C4-2B (cell line): ENCODE measurements around the gene SLC7A10.
A peak's percentile ranks its signal among the peaks of the same experiment; 100 is the strongest.

Source experiments
- H3K27ac ChIP-seq: fragments of 450-650 bp; 2 replicates; pipeline ENCODE4 v1.5.1; 2017
- CTCF ChIP-seq: fragments of 450-650 bp; conservative IDR thresholded peaks from 2 replicates; pipeline ENCODE4 v1.5.1; 2017; ENCODE audit warnings: mild to moderate bottlenecking
- ZFX ChIP-seq: fragments of 450-650 bp; IDR thresholded peaks from 2 replicates; pipeline ENCODE4 v1.6.1; 2017

The SLC7A10 gene

GRCh38 chr19:33248553-33248953 lies 22.9 kb upstream of the SLC7A10 start:
- TF ChIP-seq CTCF (no peak), ZFX (no peak)
- no peak overlapping the region for H3K27ac ChIP-seq

DNA sequence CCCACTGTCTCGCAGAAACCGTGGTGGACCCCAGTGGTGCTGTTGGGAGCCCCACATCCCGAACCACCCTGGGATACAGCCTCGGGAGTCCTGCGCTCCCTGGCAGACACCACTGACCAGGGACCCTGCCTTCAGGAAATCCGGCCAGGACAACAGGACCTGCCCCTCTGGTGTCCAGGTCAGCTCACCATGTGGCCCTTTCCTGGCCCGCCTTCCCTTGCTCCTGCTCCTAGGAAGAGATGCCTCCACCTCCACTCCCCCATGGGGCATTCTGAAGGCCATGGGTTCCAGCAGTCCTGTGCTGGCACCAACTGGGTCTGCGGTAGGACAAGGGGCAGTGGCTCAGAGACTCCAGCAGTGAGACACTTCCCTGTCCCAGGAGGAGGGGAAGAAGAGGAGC lies 22.5 kb upstream of the SLC7A10 start:
- H3K27ac ChIP-seq, result no peak overlapping the region
- TF ChIP-seq CTCF (no peak), ZFX (no peak)

DNA sequence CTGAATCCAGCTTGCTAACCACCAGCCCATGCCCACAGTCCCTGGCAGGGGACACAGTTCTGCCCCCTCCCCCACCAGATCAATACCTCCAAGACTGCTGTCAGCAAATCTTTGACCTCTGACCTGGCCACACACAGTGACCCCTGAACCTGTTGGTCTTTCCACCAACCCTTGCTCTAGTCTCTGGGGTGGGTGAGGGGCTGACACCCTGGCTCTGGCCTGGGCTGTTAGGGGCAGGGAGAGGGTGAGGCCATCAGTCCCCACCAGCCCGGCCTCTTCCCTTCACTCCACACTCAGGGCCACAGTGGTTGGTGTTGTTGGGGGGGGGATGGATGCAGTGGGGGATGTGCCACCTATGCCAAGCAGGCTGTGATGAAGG lies 21.8 kb upstream of the SLC7A10 start:
- H3K27ac ChIP-seq, result no peak overlapping the region
- TF ChIP-seq ZFX (no peak), CTCF (no peak)

DNA sequence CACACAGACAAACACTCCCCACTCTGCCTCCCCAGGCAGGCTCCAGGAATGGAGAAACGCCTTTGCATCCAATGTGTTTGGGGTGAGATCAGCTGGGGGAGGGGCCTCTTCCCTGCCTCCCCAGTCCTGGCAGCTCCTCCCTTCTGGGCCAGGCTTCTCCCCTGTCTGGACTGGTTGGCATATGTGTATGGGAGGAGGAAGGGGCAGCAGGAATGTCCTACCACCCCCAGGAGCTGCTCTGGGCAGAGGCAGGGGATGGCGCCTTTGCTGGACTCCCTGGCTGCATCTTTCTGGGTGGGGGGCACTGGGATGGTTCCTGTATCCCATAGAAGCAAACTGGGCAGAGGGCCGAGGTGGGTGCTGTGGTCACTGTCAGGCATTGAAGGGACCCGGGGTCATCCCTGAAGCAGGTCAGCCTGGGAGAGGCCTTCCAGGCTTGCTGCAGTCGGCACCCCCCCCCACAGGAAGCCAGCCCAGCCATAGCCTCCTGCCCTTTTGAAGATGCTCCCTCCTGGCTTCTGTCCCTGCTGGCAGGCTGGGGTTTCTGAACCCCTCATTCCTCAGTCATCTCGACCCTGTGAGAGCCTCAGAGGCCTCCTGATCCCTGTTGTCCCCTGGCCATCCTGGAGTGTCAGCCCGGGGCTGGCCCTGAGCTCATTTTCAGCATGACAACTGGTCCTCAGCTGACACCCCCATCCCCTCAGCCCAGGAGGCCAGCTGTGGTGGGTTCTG lies 21.2 kb upstream of the SLC7A10 start:
- TF ChIP-seq ZFX (no peak), CTCF (no peak)
- no peak overlapping the region for H3K27ac ChIP-seq

DNA sequence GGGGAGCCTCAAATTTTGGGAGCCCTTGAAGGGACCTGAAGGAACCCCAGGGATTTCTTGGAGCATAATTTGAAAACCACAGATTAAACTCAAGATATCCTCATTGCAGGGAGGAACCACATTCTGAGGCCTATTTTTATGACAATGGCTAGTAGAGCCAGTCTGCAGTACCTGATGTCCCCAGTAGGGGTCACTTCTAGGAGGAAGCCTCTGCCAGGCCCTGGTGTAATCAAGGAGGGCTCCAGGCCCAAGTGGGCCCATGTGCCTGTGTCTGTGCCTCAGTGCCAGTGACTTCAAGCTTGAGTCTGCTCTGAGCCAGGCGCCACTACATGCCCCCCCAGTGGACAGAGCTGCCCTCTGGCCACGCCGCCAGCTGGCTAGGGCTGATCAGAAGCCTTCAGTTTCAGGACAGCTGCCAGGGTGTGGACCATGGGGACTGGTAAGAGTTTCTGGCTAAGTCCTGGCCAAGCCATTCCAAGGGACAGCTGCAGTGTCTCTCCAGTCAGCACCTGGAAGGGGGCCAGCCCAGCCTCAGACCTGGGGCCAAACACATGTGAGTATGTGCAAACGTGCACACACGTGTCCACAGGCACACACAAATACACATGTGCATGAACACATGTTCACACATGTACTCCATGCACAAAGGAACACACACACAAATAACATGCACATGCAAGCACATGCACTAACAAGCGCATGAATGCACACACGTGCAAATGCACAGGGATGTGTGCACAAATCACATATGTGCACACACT lies 20.5 kb upstream of the SLC7A10 start:
- no peak overlapping the region for H3K27ac ChIP-seq
- peak; percentile 79 for TF ChIP-seq CTCF
- TF ChIP-seq ZFX, result no peak

DNA sequence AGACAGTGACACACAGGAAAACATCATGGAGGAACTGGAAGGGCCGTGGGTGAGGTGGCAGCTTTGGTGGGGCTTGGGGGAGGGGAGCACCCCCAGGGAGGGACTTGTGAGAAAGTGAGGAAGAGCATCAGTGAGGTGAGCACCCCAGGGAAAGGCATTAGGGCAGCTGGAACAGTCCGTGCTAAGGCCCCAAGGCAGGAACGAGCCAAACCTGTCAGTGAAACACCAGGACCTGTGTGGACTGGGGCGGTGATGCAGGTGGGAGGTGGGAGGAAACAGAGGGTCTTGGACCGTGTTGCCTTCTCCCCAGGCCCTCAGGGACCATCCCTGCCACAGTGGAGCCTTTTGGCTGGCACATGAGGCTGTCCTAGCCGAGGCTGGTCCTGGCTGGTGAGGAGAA lies 17.3 kb upstream of the SLC7A10 start:
- H3K27ac ChIP-seq, result no peak overlapping the region
- no peak for TF ChIP-seq CTCF
- TF ChIP-seq ZFX, result no peak

DNA sequence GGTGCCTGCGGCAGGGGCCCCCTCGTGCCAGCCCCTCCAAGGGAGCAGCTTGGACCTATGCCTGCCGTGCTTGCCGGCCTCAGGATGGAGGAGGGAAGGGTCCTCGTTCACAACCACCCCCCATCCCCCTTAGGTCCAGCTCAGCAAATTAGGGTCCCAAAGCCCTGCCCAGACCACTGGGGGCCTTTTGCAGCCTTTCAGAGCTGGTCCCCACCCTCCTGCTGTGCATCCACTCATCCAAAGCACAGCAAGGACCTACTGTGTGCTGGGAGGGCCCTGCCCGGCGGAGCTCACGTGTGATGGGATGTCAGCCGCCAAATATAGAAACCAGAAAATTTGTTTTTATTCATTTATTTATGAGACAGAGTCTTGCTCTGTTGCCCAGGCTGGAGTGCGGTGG lies 16.5 kb upstream of the SLC7A10 start:
- H3K27ac ChIP-seq, result no peak overlapping the region
- TF ChIP-seq CTCF (no peak), ZFX (no peak)
